ENCODE results near the gene HHAT. TPM values are rescaled to one million over a fixed set of nuclear protein-coding genes. Genes with fewer than 3 reads are reported as not detected.

The HHAT gene
- total RNA-seq, 1 donor from 2014 or later: 11.4 TPM

DNA sequence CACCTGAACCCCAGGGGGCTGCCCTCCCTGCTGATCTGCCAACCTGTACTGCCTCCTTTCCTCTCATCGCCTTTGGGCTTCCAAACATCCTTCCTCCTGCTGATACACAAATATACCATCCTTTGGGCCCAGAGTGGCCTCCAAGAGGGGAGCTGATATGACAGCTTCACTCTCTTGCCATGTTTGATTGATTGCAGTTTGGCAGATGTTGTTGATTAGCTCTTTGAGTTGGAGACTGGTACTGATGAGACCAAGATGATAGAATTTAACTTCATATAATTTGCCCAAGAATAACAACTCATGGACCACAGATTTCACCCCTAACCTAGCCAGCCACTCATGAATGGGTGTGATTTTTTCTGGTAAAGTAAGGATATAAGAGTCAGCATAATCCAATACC is 227.8 kb downstream of the HHAT start:
- no peak for FAIRE-seq

GRCh38 chr1:210557426-210558077 is 228.8 kb downstream of the HHAT start:
- H3K36me3 ChIP-seq (ENCODE audit: insufficient read depth, low read length): no peaks in the 10 kb centered on the region
- H3K4me2 ChIP-seq (ENCODE audit: low read length): no peak overlapping the region
- DNase-seq (ENCODE audit: low read depth) (no peak), FAIRE-seq (no peak)
- H3K4me1 ChIP-seq (ENCODE audit: insufficient read depth, low read length): no peaks in the 10 kb centered on the region
- TF ChIP-seq, protein P1, sequence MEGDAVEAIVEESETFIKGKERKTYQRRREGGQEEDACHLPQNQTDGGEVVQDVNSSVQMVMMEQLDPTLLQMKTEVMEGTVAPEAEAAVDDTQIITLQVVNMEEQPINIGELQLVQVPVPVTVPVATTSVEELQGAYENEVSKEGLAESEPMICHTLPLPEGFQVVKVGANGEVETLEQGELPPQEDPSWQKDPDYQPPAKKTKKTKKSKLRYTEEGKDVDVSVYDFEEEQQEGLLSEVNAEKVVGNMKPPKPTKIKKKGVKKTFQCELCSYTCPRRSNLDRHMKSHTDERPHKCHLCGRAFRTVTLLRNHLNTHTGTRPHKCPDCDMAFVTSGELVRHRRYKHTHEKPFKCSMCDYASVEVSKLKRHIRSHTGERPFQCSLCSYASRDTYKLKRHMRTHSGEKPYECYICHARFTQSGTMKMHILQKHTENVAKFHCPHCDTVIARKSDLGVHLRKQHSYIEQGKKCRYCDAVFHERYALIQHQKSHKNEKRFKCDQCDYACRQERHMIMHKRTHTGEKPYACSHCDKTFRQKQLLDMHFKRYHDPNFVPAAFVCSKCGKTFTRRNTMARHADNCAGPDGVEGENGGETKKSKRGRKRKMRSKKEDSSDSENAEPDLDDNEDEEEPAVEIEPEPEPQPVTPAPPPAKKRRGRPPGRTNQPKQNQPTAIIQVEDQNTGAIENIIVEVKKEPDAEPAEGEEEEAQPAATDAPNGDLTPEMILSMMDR (IDR thresholded peaks at IDR 0.05; ENCODE audit: insufficient read depth, low read depth, low read length): no peak
- TF ChIP-seq EZH2 (IDR thresholded peaks at IDR 0.05; ENCODE audit: insufficient read depth, low read length): no peak
- no peaks in the 10 kb centered on the region for H4K20me1 ChIP-seq (ENCODE audit: insufficient read depth, low read length)
- peaks cover 9% of the 10 kb centered on the region for H3K27me3 Mint-ChIP-seq (ENCODE audit: low read depth, unreplicated experiment)
- no peak overlapping the region for H3K27ac ChIP-seq (ENCODE audit: low read depth, low read length)
- H3K4me3 ChIP-seq (ENCODE audit: insufficient read depth, low read depth, low read length): no peak overlapping the region
- H3K27ac Mint-ChIP-seq (ENCODE audit: unreplicated experiment): no peak overlapping the region
- H3K4me1 Mint-ChIP-seq (ENCODE audit: low read depth, unreplicated experiment): peaks cover 8% of the 10 kb centered on the region
- no peak overlapping the region for H3K4me3 Mint-ChIP-seq (ENCODE audit: unreplicated experiment)
- no peaks in the 10 kb centered on the region for H3K36me3 Mint-ChIP-seq (ENCODE audit: low read depth, unreplicated experiment)
- H3K9me3 Mint-ChIP-seq (ENCODE audit: unreplicated experiment): peaks cover 5% of the 10 kb centered on the region
- no peaks in the 10 kb centered on the region for H3K79me2 ChIP-seq (ENCODE audit: insufficient read depth, low read length)
- H3K9ac ChIP-seq (ENCODE audit: low read length): no peak overlapping the region
- H3K27me3 ChIP-seq (ENCODE audit: insufficient read depth, low read length): no peaks in the 10 kb centered on the region
- H3K9me3 ChIP-seq (ENCODE audit: insufficient read depth, low read depth, low read length): no peaks in the 10 kb centered on the region
- H2AFZ ChIP-seq (ENCODE audit: low read depth, low read length): no peak overlapping the region

More for the DNA sequence above, 227.8 kb downstream of the HHAT start:
- H4K20me1 ChIP-seq (ENCODE audit: insufficient read depth, low read length): no peaks in the 10 kb centered on the region
- H3K4me3 ChIP-seq (ENCODE audit: insufficient read depth, low read depth, low read length): no peak overlapping the region
- DNase-seq (ENCODE audit: low read depth): no peak
- no peak overlapping the region for H2AFZ ChIP-seq (ENCODE audit: low read depth, low read length)
- no peak overlapping the region for H3K4me3 Mint-ChIP-seq (ENCODE audit: unreplicated experiment)
- H3K4me1 Mint-ChIP-seq (ENCODE audit: low read depth, unreplicated experiment): peaks cover 8% of the 10 kb centered on the region
- peaks cover 15% of the 10 kb centered on the region for H3K27me3 Mint-ChIP-seq (ENCODE audit: low read depth, unreplicated experiment)
- TF ChIP-seq, protein P1 (IDR thresholded peaks at IDR 0.05; ENCODE audit: insufficient read depth, low read depth, low read length): no peak
- TF ChIP-seq EZH2 (IDR thresholded peaks at IDR 0.05; ENCODE audit: insufficient read depth, low read length): no peak
- H3K36me3 ChIP-seq (ENCODE audit: insufficient read depth, low read length): no peaks in the 10 kb centered on the region
- H3K27me3 ChIP-seq (ENCODE audit: insufficient read depth, low read length): no peaks in the 10 kb centered on the region
- peaks cover 2% of the 10 kb centered on the region for H3K36me3 Mint-ChIP-seq (ENCODE audit: low read depth, unreplicated experiment)
- no peak overlapping the region for H3K27ac ChIP-seq (ENCODE audit: low read depth, low read length)
- peaks cover 5% of the 10 kb centered on the region for H3K9me3 Mint-ChIP-seq (ENCODE audit: unreplicated experiment)
- no peak overlapping the region for H3K4me2 ChIP-seq (ENCODE audit: low read length)
- no peaks in the 10 kb centered on the region for H3K9me3 ChIP-seq (ENCODE audit: insufficient read depth, low read depth, low read length)
- no peaks in the 10 kb centered on the region for H3K79me2 ChIP-seq (ENCODE audit: insufficient read depth, low read length)
- H3K9ac ChIP-seq (ENCODE audit: low read length): no peak overlapping the region
- no peak overlapping the region for H3K27ac Mint-ChIP-seq (ENCODE audit: unreplicated experiment)
- H3K4me1 ChIP-seq (ENCODE audit: insufficient read depth, low read length): no peaks in the 10 kb centered on the region

DNA sequence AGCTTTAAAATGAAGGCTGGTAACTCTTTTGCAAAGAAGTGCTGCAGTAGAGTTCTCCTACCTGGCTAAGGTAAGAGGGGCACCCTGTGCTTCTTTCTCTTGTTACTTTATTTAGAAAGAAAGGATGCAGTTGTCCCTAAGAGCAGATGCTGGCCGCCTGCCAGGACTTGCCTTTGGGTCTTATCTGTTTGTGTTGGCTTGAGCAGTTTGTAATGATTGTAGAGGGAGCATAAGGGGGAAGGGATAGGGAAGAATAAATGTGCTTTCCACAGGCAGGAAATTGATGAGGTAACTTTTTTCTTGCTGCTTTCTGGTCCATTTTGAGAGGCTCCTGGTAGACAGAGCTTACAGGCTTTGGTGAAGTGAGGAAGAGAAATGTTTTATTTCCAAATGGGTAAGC is 229.6 kb downstream of the HHAT start:
- H3K4me1 ChIP-seq (ENCODE audit: insufficient read depth, low read length): no peaks in the 10 kb centered on the region
- no peaks in the 10 kb centered on the region for H3K79me2 ChIP-seq (ENCODE audit: insufficient read depth, low read length)
- H3K27ac ChIP-seq (ENCODE audit: low read depth, low read length): no peak overlapping the region
- H3K27me3 ChIP-seq (ENCODE audit: insufficient read depth, low read length): no peaks in the 10 kb centered on the region
- H3K9me3 ChIP-seq (ENCODE audit: insufficient read depth, low read depth, low read length): no peaks in the 10 kb centered on the region
- no peak overlapping the region for H3K4me3 ChIP-seq (ENCODE audit: insufficient read depth, low read depth, low read length)
- no peak overlapping the region for H2AFZ ChIP-seq (ENCODE audit: low read depth, low read length)
- Mint-ChIP-seq H3K4me3 (ENCODE audit: unreplicated experiment) (no peak overlapping the region), H3K27ac (ENCODE audit: unreplicated experiment) (no peak overlapping the region), H3K9me3 (ENCODE audit: unreplicated experiment) (peaks cover 2% of the 10 kb centered on the region), H3K4me1 (ENCODE audit: low read depth, unreplicated experiment) (peaks cover 8% of the 10 kb centered on the region), H3K27me3 (ENCODE audit: low read depth, unreplicated experiment) (peaks cover 11% of the 10 kb centered on the region), H3K36me3 (ENCODE audit: low read depth, unreplicated experiment) (peaks cover 3% of the 10 kb centered on the region)
- no peaks in the 10 kb centered on the region for H4K20me1 ChIP-seq (ENCODE audit: insufficient read depth, low read length)
- TF ChIP-seq, protein P1 (IDR thresholded peaks at IDR 0.05; ENCODE audit: insufficient read depth, low read depth, low read length): no peak
- TF ChIP-seq EZH2 (IDR thresholded peaks at IDR 0.05; ENCODE audit: insufficient read depth, low read length): no peak
- no peak overlapping the region for H3K4me2 ChIP-seq (ENCODE audit: low read length)
- DNase-seq (ENCODE audit: low read depth) (peak; percentile 45), FAIRE-seq (no peak)
- no peaks in the 10 kb centered on the region for H3K36me3 ChIP-seq (ENCODE audit: insufficient read depth, low read length)
- H3K9ac ChIP-seq (ENCODE audit: low read length): no peak overlapping the region
